ENCODE data around the gene GJC2.
"Not testable (repeated sequence)": the region's sequence is repeated elsewhere in the genome, so short reads cannot be mapped to it uniquely, and the experiment has no call there.

Gene GJC2

DNA sequence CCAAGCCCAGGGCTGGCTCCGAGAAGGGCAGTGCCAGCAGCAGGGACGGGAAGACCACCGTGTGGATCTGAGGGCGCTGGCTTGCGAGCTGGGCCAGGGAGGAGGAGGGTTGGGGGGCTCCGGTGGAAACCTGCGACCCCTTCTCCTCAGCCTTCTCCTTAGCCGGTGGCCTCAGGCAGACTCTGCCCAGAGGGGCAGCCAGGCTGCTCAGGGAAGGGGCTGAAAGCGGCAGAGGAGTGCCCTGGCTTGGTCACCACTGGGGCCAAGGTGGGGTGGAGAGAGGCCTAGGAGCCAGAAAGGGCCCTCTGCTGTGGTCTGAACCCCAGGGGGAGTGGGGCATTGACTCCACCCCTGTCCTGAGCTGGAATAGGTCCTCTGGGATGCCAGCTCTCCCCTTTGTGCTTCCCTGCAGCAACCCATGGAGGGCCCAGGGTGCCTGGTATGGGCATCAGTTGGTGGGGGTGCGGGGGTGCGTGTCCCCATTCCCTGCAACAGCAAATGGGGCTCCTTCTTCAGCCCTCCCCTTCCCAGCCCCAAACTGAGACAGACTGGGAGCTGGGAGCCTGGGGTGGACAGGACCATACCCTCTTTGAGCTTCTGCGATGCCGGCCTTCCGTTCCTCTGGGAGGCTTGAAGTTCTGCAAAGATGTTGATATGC is 9.4 kb downstream of the GJC2 start:
- no peak for DNase-seq

DNA sequence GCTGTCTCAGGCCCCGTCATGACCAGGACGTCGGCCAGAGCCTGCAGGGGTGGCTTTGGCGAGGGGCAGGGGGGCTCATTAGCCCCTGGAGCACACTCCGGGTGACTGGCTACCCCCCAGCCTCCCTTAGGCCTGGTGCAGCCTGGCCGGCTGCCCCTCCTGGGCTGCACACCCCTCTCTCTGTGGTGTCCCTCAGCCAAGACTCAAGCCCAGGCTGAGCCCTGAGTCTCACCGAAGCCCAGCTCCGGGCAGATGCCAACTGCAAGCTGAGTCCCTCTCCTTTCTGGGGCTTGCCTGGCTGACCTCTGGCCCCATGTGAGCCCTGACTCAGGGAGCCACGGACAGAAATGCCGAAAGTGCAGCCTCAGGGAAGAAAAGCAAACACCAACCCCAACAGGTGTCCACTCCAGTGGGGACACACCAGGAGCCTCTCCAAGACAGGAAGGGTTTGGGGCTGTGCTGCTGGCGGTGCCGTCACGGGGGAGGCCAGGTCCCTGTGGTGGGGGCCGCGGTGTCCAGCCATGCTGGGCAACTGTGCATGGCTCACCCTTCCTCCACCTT is 10.6 kb downstream of the GJC2 start:
- no peak for DNase-seq

DNA sequence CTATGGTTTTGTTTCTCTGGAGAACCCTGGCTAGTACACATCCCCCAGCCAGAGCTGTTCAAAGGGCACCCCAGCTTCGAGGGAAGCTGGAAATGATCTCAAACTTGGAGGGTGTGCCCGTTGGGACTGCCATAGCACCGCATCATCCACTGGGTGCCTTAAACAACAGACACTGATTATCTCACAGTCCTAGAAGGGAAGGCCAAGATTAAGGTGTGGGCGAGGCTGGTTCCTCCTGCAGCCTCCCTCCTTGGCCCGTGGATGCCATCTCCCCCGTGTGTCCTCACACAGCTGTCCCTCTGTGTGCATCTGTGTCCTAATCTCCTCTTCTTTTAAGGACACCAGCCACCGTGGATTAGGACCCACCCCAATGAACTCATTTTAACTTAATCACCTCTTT is 11.6 kb downstream of the GJC2 start:
- no peak for DNase-seq

DNA sequence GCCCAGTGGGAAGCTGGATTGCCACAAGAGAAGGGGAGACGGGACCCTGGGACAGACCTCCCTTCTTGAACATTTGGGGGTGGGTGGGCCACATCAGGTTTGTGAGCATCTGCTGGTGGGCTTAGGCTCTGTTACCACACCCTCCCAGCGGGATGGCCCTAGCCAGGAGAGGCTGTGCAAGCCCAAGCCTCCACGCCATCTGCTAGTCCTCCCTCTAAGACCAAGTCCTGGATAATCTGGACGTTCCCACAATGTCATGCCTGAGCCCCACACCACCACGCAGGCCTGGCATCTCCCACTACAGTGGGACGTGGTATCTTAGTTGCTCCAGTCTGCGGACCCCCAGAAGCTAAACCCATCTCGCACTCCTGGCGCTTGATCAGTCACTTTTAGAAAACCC is 12.1 kb downstream of the GJC2 start:
- no peak for DNase-seq

DNA sequence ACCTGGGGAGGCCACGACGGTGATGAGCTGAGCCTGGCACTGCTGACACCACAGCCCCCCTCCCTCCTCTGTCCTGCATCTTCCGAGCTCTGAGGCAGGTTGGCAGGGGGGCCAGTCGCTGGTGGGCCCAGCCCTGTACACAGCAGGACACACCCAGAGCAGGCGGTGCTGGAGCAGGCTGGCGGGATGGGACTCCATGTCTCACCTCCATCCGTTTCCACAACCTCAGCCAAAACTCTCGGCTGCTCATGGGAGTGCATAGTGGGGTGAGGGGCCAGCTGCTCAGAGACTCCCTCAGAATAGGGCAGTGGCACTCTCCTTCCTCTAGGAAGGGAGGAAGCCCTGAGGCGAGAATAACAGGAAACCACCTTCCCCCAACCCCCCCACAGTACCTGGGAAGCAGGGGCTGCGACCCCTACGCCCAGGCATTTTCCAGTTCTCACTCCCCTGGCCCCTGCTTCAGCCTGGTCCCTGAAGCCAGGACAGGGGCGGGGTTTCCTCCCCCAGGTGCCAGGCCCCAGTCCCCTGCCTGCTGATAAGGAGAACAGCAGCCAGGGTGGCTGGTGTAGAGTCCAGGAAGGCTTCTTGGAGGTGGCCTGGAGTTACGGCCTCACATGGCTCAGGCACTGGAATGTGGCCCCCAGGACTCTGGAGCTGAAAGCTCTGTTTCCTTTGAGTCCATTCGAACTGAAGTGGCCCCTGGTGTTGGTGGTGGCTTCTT is 12.7 kb downstream of the GJC2 start:
- DNase-seq = no peak

DNA sequence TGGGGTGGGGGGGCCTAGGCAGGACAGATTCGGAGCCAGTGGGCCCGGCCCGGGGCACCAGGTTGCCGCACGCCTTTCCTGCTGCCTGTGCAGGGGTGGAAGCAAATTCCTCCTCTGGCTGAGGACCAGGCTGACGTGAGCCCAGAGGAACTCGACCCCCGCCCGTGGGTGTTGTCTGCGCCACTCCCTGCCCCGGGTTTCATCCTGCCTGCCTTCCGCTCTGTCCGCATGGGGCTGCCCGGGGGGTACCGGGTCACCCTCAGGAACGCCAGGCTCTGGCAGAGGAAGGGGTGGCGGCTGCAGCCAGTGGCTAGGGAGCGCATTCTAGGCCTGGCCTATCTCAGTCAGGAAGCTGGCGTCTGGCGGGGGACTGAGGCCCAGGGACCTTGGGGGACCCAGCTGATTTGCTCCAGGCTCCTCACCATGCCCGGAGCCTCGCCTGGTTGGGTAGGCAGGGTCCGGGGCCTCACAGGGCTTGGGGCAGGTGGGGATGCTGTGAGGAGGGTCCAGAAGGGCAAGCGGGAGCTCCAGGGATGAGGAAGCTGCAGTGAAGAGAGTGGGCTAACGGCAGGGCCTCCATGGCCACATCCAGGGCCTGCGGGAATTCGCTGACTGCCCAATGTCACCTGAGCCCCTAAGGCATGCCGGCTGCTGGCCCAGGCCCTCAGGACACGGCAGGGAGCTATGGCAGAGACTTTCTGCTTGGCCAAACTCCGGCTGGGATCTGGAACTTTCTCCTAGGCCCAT is 13.4 kb downstream of the GJC2 start:
- no peak for DNase-seq

DNA sequence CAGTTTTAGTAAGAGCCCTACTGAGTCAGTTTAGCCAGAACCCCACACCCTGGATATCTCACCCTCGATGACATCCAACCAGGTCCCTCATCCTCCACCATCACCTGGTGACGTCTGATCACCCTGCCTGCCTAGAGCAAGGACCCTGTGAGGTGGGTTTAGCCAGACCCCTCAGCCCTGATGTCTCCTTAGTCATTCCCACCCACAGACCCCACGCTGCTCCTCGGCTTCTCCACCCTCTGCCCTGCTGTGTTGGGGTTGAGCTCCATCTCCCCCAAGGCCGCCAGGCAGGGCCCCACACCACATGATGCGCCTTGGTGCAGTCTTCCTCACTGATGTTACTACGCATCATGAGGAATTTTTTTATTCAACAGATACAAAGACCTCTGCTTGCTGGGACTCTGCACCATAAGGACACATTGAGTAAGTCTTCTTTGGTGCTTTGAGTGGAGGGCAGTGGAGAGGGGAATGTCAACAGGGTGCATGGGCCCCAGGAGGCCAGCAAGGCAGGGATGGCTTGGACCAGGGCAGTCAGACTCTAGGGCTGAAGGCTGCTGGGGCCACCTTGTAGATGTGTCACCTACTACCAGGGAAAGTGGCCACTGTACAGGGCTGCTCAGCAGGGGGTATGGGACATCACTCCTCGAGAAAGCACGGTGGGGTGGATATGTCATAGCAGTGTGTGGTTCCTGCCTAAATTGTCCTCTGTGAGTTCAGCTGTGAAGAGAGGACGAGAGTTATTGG is 14.2 kb downstream of the GJC2 start:
- no peak for DNase-seq

DNA sequence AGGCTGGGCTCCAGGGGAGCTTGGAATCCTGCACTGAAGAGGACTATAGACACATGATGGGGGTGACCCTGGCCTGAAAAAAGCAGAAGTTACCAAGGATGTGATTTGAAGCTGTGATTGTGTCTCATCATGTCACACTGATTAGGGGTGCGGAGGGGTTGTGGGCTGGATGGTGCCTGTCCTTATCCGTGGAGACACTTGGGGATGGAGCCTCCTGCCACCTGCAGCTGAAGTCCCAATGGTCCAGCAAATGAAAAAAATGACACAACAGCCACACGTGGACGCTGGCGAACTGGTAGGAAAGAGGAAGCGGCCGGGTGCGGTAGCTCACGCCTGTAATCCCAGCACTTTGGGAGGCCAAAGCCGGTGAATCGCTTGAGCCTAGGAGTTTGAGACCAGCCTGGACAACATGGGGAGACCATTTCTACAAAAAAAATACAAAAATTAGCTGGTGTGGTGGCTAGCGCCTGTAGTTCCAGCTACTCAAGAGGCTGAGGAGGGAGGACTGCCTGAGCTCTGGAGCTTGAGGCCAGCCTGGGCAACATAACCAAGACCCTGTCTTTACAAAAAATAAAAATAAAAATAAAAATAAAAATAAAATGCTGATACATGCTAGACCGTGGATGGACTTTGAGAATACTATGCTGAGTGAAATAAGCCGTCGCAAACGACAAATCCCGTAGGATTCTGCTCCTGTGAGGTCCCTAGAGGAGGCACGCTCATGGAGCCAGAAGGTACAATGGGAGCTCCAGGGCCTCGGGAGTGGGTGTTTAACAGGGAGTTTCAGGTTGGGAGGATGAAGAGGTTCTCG is 15.0 kb downstream of the GJC2 start:
- no peak for DNase-seq

DNA sequence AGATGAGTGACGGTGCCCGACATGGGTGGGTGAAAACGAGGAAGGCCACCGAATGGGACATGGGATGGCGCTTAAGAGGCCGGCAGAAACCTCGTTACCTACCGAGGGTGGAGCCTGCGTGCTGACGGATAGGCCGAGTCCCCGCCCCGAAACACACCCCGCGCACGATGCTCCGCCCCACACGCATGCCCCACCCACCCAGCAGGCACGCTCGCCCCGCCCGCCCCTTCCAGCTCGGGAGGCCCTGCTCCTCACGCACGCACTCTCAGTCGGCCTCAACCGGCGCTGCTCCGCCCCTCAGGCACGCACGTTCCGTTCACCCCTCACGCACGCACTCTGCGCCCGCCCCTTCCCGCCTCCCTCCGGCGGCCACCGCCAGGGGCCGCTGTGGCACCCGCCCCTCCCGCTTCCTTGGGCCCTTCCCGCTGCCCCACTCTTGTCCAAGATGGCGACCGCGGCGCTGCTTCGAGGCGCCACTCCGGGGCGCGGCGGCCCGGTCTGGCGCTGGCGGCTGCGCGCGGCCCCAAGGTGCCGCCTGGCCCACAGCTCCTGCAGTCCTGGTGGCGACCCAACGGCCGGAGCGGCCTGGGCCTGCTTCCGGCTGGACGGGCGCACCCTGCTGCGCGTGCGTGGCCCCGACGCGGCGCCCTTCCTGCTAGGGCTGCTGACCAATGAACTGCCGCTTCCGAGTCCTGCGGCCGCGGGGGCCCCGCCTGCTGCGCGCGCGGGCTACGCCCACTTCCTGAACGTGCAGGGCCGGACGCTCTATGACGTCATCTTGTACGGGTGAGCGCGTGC is 15.8 kb downstream of the GJC2 start, which contains the start of gene IBA57:
IBA57 (plus strand) TSS at position 433 of the 798 bp plus-strand sequence; CDS start at position 446, 13 bp downstream.
- DNase-seq = peak; percentile 100

DNA sequence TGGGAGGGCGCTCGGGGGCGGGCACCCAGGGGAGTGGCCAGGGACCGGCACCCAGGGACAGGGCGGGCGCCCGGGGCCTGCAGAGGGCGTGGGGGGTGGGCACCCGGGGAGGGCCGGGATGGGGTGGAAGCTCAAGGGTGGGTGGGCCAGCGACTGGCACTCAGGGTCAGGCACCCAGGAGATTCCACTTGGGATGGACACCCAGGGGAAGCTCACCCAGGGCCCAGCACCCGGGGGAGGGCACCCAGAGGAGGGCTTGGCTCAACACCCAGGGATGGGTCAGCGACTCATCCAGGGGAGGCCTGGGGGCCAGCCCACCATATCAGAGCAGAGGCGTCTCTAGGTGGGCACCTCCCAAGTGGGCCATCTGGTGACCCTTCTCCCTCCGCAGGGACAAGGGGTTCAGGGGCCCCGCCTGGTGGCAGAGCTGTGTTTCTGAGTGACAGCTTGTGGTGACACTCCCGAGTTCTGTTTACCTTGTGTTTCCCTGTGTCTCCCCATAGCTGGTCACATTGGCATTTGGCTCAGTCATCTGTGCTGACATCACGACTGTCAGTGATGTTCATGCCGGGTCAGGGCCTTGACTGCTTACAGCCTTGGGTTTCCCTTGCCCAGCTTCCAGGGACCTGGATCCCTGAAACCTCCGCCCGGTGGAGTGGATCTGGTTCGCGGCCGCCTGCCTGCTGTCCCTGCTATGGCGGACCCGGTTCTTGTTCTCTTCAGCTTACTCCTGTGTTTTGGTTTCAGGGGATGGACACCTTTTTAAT is 16.6 kb downstream of the GJC2 start:
- peak; percentile 49 for DNase-seq

DNA sequence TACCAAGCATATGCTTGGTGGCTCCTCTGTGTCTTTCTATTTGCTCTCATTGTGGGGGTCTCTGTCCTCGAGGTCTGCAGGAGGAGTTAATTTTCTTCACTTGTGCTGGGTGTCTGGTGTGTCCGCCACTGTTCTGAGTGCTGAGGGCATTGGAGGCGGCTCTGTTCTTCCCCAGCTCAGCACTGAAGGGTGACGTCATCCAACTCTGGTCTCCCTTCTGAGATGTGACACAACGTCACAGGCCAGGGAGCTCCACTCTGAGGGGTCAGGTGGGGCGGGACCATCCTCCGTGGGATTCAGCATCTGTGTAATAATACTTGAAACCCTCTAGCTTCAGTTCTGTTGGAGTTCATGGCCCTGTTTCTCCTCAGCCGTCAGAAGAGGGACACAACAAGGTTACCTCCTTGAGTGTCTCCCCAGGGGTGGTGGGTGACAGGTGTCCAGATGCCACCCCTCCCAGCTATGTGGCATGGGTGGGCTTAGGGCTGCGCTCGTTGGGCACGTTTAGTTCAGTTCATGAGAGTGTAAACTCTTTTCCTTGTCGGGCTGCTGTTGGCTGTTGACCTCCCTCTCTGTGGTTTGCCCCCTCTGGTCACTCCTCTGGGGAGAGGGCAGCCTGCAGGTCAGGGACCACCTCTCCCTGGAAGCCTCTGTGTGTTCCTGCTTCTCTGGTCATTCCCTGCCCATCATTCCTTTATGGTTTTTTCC is 19.0 kb downstream of the GJC2 start:
- DNase-seq = no peak

DNA sequence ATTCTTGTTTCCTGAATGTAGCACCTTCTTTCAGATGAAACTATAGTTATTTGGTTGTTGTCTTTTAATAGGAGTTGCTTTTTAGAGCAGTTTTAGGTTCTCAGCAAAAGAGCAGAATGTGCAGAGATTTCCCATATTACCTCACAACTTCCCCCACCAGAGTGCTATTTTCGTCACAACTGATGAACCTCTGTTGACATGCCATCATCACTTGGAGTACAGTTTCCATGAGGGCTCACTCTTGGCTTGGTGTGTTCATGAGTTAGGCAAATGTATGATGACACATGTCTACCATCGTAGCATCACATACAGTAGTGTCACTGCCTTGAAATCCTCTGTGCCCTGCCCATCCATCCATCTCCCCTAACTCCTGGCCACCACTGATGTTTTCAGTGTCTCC is 19.6 kb downstream of the GJC2 start:
- DNase-seq = no peak

DNA sequence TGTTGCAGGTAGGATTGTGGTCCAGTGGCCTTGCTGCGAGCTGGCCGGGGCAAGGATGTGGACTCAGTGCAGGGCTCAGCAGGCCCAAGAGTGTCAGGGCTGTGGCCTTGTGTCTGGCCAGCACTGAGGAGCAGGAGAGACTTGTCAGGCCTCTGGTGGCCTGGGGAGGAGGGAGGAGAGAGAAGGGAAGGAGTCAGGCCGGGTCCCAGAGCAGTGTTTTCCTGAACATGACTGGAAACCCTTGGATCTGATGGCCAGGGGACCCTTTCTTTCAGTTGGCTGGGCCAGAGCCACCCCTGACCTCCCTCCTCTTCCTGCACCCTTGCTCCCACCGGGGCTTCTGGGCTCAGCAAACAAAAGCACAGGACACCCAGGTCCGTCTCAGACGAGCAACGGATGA is 20.9 kb downstream of the GJC2 start:
- DNase-seq = no peak

DNA sequence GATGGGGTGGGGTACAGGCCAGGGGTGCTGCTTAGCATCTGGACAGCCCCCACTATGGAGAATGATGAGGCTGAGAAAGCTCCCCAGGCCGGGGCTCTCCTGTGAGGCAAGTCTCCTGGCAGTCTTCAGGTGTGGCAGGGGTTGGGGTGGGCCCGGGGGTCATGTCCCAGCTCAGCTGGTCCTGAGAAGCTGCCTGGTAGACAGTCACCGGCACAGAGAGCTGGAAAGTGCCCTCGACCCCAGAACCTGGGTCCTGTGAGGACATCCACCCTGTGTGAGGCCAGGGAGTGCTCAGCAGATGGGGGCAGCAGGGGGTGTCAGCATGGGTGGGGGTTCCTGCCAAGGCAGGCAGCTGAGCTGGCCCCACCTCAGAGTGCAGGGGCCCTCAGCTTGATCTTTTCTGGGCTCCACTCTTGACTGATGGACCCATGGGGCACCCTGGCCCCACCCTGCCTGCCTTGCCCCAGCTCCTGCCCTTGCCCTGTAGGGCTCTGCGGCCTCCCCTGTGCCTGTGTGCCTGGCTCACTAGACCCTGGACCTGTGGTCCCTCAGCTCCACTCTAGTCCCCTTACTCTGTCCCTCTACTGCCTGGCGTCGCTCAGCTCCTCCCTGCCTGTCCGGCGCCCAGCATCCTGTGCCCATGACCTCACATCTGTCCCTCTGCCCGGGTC is 21.6 kb downstream of the GJC2 start:
- DNase-seq = no peak

DNA sequence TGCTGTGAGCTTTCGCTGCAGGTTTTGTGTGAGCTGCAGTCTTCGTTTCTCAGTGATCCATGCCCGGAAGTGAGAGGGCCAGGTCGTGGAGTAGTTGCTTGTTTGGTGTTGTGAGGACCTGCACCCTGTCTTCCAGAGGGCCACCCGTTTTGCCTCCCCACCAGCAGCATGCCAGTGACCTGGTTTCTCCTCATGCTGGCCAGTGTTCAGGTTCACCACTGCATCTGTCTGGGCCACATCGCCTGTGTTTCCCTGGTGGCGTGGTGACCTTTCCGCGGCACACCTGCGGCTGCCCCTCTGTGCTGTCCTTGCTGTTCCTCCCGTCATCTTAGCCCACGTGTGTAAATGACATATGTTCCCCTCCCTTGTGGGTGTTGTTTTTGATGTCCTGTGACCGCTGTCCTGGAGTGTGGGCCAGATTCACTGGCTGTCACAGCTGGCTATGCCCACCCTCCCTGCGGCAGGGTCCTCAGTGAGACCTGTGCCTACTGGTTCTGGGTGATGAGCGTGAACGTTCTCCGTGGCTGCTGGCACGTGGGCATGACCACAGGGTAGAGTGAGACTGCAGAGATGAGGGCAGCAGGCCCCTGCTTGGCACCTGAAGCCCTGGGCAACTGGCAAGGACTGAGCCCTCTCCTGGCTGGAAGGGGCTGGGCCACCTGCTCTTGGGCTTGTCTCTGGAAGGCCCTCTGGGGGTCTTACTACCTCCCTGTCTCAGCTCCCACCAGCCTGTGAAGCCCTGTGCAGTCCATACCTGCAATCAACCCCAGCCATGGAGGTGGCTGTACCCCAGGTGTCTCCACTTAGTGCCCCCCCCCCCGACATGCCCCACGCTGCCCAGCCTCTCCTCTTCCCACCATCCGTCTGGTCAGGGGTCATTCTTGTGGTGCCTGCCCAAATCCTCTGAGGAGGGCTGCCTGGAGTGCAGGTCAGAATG is 23.1 kb downstream of the GJC2 start:
- DNase-seq = no peak

DNA sequence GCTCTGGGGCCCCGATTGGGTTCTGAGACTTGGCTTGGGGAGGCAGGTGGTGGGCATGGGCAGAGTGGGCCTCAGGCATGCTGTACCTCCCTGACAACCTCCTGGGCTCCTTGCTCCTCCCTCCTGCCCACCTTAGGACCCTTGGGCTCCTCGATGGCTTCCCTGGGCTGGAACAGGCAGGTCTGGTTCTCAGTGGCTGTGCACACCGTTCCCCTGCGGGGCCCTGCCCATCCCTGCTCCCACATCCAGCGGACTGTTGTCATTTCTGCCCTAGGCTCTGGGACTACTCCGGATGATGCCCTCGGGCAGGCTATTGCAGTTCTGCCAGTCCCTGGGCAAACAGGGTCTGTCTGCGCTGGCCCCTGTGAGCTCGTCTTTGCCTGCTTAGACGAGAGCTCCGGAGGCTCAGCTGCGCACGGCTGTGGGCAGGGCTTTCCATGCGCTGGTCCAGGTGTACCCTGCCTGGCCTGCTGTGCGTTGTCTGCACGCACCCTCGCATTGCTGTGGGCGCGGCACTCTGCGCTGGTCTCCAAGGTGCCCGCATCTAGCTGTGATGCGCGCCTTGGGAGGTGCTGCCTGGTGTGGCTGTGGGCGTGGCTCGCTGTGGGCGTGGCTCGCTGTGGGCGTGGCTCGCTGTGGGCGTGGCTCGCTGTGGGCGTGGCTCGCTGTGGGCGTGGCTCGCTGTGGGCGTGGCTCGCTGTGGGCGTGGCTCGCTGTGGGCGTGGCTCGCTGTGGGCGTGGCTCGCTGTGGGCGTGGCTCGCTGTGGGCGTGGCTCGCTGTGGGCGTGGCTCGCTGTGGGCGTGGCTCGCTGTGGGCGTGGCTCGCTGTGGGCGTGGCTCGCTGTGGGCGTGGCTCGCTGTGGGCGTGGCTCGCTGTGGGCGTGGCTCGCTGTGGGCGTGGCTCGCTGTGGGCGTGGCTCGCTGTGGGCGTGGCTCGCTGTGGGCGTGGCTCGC is 24.1 kb downstream of the GJC2 start:
- DNase-seq = not testable (repeated sequence)

Measured in activated effector memory CD4-positive, alpha-beta T cell treated with Interleukin-2 at 50 U/mL for 16 hours (primary cell).